ENCODE data around the gene COL19A1.

- no peak for TF ChIP-seq ARID2 (CRISPR knock-in tag; IDR thresholded peaks at IDR 0.05; ENCODE audit: borderline replicate concordance)
- no peak for TF ChIP-seq KLF9 (CRISPR knock-in tag; IDR thresholded peaks at IDR 0.05; ENCODE audit: low read depth)
- TF ChIP-seq ZNF790 (CRISPR knock-in tag; IDR thresholded peaks at IDR 0.05; ENCODE audit: borderline replicate concordance): no peak
- no peak for TF ChIP-seq ZNF44 (CRISPR knock-in tag; IDR thresholded peaks at IDR 0.05)
- no peak for TF ChIP-seq CEBPB (IDR thresholded peaks at IDR 0.05; ENCODE audit: borderline replicate concordance, low read depth, low read length)
- no peak for TF ChIP-seq SMC3 (IDR thresholded peaks at IDR 0.05; ENCODE audit: low read length)
- TF ChIP-seq ZNF597 (CRISPR knock-in tag; IDR thresholded peaks at IDR 0.05): no peak
- TF ChIP-seq SRSF4 (IDR thresholded peaks at IDR 0.05; ENCODE audit: low read depth, low read length, poor library complexity, severe bottlenecking): no peak
- TF ChIP-seq, protein P1, sequence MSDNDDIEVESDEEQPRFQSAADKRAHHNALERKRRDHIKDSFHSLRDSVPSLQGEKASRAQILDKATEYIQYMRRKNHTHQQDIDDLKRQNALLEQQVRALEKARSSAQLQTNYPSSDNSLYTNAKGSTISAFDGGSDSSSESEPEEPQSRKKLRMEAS (IDR thresholded peaks at IDR 0.05): no peak
Measured at GRCh38 chr6:70099732-70100131, 233.4 kb downstream of the COL19A1 start.
